Stomach (tissue), 9 donors: ENCODE results near the gene HP1BP3. TPM values are rescaled to one million over a fixed set of nuclear protein-coding genes. Genes with fewer than 3 reads are reported as not detected.

Source experiments
- DNase-seq, 2 donors: peaks; one replicate each; pipeline versions ENCODE4 v3.0.0 to v3.0.0-alpha.2; 2013 to 2019
- H3K27ac ChIP-seq, 5 donors: fragments of 200-600 bp in 4 of 5; sonication (generic) in 4 of 5; one replicate each; pipeline ENCODE4 v1.5.1; 2013 to 2019; ENCODE audit warnings: mild to moderate bottlenecking in 1 of 5, moderate library complexity in 1 of 5
- H3K27me3 ChIP-seq, 3 donors: fragments of 200-600 bp; sonication (generic); one replicate each; pipeline ENCODE4 v1.5.1; 2017 to 2019; ENCODE audit warnings: mixed run types in 1 of 3
- H3K36me3 ChIP-seq, 4 donors: fragments of 200-600 bp; sonication (generic); 1 replicate in 3 of 4; 2 replicates in 1 of 4; pipeline ENCODE4 v1.5.1; 2016 to 2019
- H3K4me1 ChIP-seq, 4 donors: fragments of 200-600 bp; sonication (generic); one replicate each; pipeline ENCODE4 v1.5.1; 2016 to 2019
- H3K4me3 ChIP-seq, 4 donors: fragments of 200-600 bp; sonication (generic) in 3 of 4; one replicate each; pipeline ENCODE4 v1.5.1; 2016 to 2019; ENCODE audit warnings: mild to moderate bottlenecking in 1 of 4
- H3K9me3 ChIP-seq, 4 donors: fragments of 200-600 bp; sonication (generic); one replicate each; pipeline ENCODE4 v1.5.1; 2016 to 2019
- EP300 ChIP-seq: sonication (generic); formaldehyde crosslinking; IDR thresholded peaks from one replicate; pipeline ENCODE4 v1.6.1; 2017; ENCODE audit warnings: antibody characterized with exemption
- POLR2A ChIP-seq, 4 donors: fragments of 450-650 bp; IDR thresholded peaks; one replicate each; pipeline ENCODE4 v1.6.1; 2016; ENCODE audit warnings: antibody characterized with exemption in 4 of 4, control low read depth in 2 of 4, mild to moderate bottlenecking in 1 of 4, moderate library complexity in 1 of 4
- POLR2AphosphoS5 ChIP-seq, 3 donors: sonication (generic); formaldehyde crosslinking; IDR thresholded peaks; one replicate each; pipeline ENCODE4 v1.6.1; 2016; ENCODE audit warnings: antibody characterized with exemption in 3 of 3
- WGBS, 5 donors: extraction: QIAGEN DNeasy Blood & Tissue Kit in 3 of 5; methylation state at CpG; one replicate each; pipeline versions ENCODE4 v1.1.5 to v1.1.7; 2013 to 2018; 5-methylcytosine and 5-hydroxymethylcytosine counted together
- intact Hi-C: fragments of 100-400 bp; cut with DNase I; formaldehyde crosslinking; loops from one replicate; pipeline ENCODE4 v1.15.1; 2023; ENCODE audit warnings: low total_unique reads
- polyA plus RNA-seq, 3 donors: library from polyadenylated mRNA; stranded (reverse); fragments of 200-250 nt; gene quantifications; one replicate each; pipeline ENCODE4 v1.2.3, GENCODE V29; 2013
- total RNA-seq, 5 donors: library from RNA; depleted of rRNA; stranded (reverse); fragments of >200 nt; gene quantifications; one replicate each; pipeline versions ENCODE4 v1.1.0 to v1.2.3, GENCODE V29; 2014 to 2016
- TF ChIP-seq, protein P1 (sequence below), 7 experiments: fragments of 450-650 bp in 4 of 7; fragments of 200-600 bp in 3 of 7; sonication (generic) in 3 of 7; IDR thresholded peaks; one replicate each; pipeline ENCODE4 v1.5.1; 2016 to 2019; ENCODE audit warnings: antibody characterized with exemption in 7 of 7, control low read depth in 2 of 7, mild to moderate bottlenecking in 1 of 7
- donor health status: healthy with polysubstance abuse.
- donor health status: Bipolar disorder and iron deficiency.
- donor health status: healthy.

Gene HP1BP3
- total and polyA plus RNA-seq, 8 donors: 55.2 to 649 (median 232) TPM

DNA sequence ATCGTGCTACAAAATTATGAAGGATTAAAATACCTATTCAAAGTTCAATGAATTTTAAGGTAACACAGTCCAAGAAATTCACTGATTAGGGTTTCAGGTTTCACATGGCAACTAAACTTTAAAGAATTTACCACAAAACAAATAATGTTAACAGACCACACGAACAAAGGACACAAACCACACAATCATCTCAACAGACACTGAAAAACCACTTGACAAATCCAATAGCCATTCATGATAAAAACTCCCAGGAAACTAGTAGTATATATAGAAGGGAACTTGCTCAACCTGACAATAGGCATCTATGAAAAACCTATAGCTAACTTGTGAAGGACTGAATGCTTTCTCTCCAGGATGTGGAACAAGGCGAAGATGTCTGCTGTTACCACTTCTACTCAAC is 33.5 kb downstream of the HP1BP3 start:
- no peaks in the 10 kb centered on the region for H3K27me3 ChIP-seq
- 75 to 82% (median 75%) methylated on average over 3 of the region's 3 CpGs for WGBS, 5 donors
- H3K4me1 ChIP-seq: no peaks in the 10 kb centered on the region
- H3K36me3 ChIP-seq: peaks cover 53 to 96% (median 92%) of the 10 kb centered on the region in 4 donors
- no peak for TF ChIP-seq POLR2A (IDR thresholded peaks at IDR 0.05)
- TF ChIP-seq, protein P1, sequence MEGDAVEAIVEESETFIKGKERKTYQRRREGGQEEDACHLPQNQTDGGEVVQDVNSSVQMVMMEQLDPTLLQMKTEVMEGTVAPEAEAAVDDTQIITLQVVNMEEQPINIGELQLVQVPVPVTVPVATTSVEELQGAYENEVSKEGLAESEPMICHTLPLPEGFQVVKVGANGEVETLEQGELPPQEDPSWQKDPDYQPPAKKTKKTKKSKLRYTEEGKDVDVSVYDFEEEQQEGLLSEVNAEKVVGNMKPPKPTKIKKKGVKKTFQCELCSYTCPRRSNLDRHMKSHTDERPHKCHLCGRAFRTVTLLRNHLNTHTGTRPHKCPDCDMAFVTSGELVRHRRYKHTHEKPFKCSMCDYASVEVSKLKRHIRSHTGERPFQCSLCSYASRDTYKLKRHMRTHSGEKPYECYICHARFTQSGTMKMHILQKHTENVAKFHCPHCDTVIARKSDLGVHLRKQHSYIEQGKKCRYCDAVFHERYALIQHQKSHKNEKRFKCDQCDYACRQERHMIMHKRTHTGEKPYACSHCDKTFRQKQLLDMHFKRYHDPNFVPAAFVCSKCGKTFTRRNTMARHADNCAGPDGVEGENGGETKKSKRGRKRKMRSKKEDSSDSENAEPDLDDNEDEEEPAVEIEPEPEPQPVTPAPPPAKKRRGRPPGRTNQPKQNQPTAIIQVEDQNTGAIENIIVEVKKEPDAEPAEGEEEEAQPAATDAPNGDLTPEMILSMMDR (IDR thresholded peaks at IDR 0.05): no peak
- TF ChIP-seq POLR2AphosphoS5 (IDR thresholded peaks at IDR 0.05): no peak
- no peak for TF ChIP-seq EP300
- DNase-seq: no peak
- no peak overlapping the region for H3K4me3 ChIP-seq
- no peak overlapping the region for H3K27ac ChIP-seq
- H3K9me3 ChIP-seq: no peaks in the 10 kb centered on the region
- intact Hi-C loops: no loop called here

DNA sequence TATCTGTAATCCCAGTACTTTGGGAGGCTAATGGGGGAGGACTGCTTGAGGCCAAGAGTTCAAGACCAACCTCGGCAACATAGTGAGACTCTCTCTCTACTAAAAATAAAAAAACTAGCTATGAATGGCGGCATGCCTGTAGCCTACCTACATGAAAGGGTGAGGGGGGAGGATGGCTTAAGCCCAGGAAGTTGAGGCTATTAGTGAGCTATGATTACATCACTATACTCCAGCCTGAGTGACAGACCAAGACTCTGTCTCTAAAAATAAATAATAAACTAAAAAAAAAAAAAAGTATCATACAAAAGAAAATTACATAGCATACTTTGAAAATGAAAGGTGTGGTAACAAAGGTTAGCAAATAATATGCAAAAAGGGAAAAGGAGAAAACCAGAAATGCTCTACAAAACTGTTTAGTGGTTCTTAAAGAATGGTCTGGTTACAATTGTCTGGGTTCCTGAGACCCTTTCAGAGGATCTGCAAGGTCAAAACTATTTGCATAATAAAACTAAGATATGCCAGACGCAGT is 35.6 kb downstream of the HP1BP3 start:
- intact Hi-C loops: no loop called here
- DNase-seq: no peak
- 79 to 86% (median 81%) methylated on average over 3 of the region's 3 CpGs for WGBS, 5 donors
- no peaks in the 10 kb centered on the region for H3K27me3 ChIP-seq
- H3K9me3 ChIP-seq: no peaks in the 10 kb centered on the region
- no peak overlapping the region for H3K4me3 ChIP-seq
- peaks cover 52 to 96% (median 92%) of the 10 kb centered on the region in 4 donors for H3K36me3 ChIP-seq
- no peaks in the 10 kb centered on the region for H3K4me1 ChIP-seq
- TF ChIP-seq POLR2A (IDR thresholded peaks at IDR 0.05) (no peak), EP300 (no peak), POLR2AphosphoS5 (IDR thresholded peaks at IDR 0.05) (no peak)
- TF ChIP-seq, protein P1 (IDR thresholded peaks at IDR 0.05): no peak
- H3K27ac ChIP-seq: no peak overlapping the region

DNA sequence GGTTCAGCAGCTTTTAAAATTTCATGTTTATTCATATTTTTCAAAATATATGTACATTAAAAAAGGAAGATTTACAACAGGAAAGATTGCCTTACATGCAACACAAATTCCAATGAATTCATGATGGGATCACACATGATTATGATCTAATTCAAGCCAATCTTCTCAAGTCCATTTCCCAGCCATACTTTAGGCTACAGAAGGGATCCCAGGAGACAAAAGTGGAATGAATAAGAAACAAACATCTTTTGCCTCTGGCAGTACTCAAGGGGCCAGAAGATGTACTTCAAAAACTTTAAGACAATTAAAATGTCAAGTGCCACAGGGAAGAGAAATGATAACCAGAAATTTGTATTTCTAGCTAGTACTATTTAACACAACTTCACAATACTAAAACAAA is 44.4 kb downstream of the HP1BP3 start:
- no peaks in the 10 kb centered on the region for H3K9me3 ChIP-seq
- no peak overlapping the region for H3K4me3 ChIP-seq
- no peaks in the 10 kb centered on the region for H3K27me3 ChIP-seq
- H3K27ac ChIP-seq: no peak overlapping the region
- H3K36me3 ChIP-seq: peaks cover 47 to 99% (median 97%) of the 10 kb centered on the region in 4 donors
- no peak for DNase-seq
- TF ChIP-seq POLR2A (IDR thresholded peaks at IDR 0.05) (no peak), EP300 (no peak), POLR2AphosphoS5 (IDR thresholded peaks at IDR 0.05) (no peak)
- TF ChIP-seq, protein P1 (IDR thresholded peaks at IDR 0.05): no peak
- no peaks in the 10 kb centered on the region for H3K4me1 ChIP-seq
- intact Hi-C loops: no loop called here

DNA sequence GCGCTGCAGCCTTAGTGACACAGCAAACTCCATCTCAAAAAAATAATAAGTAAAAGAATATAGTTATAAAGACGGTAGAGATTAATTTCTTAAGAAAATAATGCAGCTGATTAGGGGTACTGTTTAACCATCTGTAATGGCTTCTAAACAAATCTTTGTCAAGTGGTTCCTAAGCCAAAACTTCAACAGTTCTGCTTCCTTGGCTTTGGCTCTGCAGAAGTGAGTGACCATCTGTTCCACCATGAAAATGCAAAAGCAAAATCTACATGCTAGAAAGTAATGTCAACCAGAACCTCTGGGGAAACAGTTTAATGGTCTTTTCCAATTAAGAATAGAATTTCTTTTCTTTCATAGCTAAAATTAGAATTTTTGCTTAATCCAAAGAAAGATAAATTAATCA is 46.3 kb downstream of the HP1BP3 start:
- no peaks in the 10 kb centered on the region for H3K4me1 ChIP-seq

More for the DNA sequence above, 46.3 kb downstream of the HP1BP3 start:
- H3K9me3 ChIP-seq: no peaks in the 10 kb centered on the region
- WGBS, 5 donors: 53 to 80% (median 66%) methylated on average over 2 of the region's 2 CpGs
- intact Hi-C loops: no loop called here
- TF ChIP-seq POLR2AphosphoS5 (IDR thresholded peaks at IDR 0.05): no peak
- TF ChIP-seq EP300: no peak
- no peak for TF ChIP-seq POLR2A (IDR thresholded peaks at IDR 0.05)
- TF ChIP-seq, protein P1 (IDR thresholded peaks at IDR 0.05): no peak
- no peak for DNase-seq
- no peak overlapping the region for H3K27ac ChIP-seq
- peaks cover 30 to 93% (median 86%) of the 10 kb centered on the region in 4 donors for H3K36me3 ChIP-seq
- no peak overlapping the region for H3K4me3 ChIP-seq
- H3K27me3 ChIP-seq: no peaks in the 10 kb centered on the region
